HL-60/S4 treated with retinoic acid at 250 ng/mL for 4 days and 3 days (cell line): ENCODE data around the gene PEX5.

Experiments
- in situ Hi-C: fragments of 300-500 bp; cut with MboI; formaldehyde crosslinking; loops from 2 replicates; pipeline ENCODE4 v1.7.0; 2022; ENCODE audit warnings: low sequenced_read_pairs

PEX5 gene

DNA sequence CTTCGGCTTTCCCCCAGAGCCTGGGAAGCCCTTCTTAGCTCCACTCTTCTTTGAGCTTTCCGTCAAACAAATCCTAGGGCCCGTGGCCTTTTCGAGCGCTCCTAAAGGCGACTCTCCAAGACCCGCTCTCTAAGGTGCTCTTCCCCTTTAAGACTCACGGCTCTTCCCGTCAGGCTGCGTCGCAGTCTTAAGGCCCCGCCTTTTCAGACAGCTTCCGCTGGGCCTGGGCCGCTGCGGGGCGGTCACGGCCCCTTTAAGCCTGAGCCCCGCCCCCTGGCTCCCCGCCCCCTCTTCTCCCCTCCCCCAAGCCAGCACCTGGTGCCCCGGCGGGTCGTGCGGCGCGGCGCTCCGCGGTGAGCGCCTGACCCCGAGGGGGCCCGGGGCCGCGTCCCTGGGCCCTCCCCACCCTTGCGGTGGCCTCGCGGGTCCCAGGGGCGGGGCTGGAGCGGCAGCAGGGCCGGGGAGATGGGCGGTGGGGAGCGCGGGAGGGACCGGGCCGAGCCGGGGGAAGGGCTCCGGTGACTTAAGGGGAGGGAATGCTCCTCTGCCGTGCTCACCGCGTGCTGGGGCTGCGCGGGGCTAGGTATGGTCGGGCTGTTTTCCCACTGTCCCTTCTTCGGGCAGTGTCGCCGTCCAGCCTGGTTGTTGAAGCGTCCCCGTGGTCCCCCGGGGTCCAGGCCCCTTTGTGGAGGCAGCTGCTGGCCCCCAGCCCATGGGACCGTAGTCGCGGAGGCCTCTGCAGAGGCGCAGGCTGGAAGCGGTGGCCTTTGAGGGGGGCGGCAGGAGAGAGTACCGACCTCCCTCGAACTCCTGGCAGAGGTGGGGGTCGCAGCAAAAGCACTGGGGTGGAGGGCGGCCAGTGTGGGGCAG, at the start of gene PEX5:
Gene PEX5, plus strand, starts transcription at position 289 of the 870 bp plus-strand sequence. CDS start 692 bp downstream, outside the sequence.
- in situ Hi-C loops: no loop called here

DNA sequence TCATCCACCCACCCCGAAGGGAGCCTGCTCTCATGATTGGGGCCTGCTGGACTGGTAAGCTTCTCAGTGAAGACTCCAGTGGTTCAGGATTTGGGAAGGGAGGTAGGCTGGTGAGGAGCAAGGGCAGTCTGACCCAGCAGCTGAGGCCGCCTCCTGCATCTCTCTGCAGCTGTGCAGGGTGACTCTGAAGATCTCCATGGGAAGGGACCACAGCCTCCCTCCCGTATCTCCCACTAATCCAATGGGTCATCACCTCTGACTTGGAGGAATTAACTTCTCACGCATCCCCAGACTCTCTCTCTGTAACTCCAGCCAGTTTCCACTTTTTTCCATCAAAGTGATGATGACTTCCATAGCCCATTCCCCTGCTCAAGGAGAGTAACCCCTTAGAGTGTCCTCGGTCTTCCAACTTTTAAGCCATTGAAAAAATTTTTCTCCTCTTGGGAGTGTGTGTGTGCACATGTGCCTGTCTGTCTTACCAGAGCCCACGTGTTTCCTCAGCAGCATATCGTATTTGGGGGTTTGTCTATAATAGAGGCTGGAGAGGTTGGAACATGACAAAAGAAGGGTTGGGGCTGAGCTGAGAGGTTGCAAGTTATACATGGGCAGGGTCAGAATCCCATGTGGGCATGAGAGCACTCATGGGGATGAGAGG, 48.0 kb upstream of the PEX5 start:
- in situ Hi-C loops: no loop called here

DNA sequence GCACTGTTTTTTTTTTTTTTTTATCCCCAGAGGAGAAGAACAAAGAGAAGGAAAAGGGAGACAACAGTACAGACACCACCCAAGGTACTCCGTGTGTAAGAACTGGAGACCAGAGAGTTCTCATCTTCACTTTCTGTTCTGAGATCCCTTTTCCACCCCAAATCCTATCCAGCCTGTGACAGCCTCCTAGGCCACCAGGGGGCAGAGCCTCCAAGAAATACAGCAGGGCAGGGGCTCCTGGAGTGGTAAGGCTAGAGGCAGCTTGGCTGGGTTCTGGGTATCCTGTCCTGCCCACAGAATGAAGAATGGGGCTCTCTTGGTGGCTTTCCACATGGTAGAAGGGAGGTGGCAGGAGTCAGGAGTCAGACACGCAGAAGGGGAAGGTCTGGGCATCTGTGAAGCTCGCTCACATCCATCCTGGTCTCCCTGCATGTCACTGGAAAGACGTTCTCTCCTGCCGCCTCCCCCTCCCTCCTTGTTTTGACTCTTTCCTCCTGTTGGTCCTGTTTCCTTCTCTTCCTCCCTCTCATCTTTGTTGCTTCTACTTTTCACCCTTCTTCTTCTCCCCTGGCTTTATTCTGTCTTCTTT, 47.3 kb upstream of the PEX5 start:
- in situ Hi-C loops: no loop called here

DNA sequence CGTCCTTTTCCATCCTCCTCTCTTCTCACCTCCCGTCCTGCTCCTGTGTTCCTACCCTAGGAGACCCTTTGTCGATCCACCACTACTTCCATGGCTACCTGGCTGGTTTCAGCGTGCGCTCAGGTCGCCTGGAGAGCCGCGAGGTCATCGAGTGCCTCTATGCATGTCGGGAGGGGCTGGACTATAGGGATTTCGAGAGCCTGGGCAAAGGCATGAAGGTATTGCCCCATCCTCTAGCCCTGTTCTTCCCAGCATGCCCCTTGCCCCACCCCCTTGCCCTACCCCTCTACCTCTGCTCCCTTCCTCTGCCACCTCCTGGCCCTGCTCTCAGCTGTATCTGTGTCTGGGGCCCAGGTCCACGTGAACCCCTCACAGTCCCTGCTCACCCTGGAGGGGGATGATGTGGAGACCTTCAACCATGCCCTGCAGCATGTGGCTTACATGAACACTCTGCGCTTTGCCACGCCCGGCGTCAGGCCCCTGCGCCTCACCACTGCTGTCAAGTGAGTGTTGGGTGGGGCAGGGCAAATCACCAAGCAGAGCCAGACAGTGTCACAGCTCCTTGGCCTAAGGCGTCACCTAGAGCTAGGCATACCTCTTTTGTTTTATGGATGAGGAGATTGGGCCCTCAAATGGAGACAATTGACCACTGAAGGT, 46.5 kb upstream of the PEX5 start:
- in situ Hi-C loops: no loop called here

DNA sequence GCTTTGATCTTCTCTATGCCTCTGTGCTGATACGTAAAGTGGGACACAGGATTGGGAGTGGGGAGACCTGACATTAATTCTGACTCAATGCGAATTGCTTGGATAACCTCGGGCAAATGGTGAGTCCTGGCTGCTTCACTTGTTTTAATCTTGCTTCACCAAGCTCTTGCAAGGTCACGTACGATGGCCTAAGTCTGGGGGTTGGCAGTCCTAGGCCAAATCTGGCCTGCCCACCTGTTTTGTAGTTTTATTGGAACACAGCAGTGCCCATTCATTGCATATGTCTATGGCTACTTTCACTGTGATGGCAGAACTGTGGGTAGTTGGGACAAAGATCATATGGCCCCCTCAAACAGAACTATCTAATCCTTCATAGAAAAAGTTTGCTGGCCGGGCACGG, 45.9 kb upstream of the PEX5 start:
- in situ Hi-C loops: no loop called here

DNA sequence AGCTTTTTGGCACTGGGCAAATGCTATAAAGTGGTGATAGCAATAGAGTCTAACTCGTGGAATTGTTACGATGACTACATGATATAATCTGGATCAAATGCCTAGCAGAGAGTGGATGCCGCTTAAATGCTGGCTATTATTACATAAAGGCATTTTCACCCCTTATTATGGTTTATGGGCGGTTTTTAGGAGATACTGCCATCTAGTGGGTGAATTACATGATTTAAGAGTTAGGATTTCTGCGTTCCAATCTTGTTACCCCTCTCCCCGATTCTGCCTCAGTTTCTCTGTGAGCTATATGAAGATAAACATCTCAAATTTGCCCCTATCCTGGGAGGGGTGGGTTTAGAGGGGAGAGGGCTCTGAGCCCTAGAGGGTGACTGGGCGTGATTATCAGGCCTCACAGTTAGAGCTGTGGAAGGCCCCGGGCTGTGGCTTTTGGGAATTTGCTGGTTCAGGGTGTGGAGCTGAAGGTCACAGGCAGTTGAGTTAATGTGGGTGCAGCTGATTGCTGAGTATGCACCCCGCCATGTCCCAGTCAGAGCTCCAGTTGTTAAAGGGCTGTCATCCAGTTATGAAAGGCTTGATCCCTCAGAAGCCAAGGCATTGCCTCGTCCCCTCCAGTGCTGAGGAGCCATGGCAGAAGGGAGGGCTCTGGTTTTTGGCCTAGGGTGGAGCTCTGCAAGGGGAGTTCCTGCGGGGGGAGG, 44.9 kb upstream of the PEX5 start:
- in situ Hi-C loops: no loop called here

DNA sequence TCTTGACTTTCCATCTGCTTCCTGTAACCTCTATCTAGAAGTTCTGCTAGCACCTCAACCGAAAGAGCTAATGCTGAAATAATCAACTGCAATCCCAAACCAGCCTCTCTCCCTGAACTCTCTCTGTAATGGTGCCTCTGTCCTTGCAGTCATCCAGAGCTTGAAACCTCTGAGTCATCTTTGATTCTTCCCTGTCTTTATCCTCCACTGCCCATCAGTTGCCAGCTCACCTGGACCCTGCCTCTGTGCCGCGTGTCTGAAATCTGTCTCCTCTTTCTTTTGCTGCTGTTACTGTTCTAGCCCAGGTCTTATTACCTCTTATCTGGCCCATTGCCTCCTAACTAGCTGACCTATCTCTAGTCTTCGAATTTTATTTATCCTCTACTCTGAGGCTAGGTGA, 43.8 kb upstream of the PEX5 start:
- in situ Hi-C loops: no loop called here

DNA sequence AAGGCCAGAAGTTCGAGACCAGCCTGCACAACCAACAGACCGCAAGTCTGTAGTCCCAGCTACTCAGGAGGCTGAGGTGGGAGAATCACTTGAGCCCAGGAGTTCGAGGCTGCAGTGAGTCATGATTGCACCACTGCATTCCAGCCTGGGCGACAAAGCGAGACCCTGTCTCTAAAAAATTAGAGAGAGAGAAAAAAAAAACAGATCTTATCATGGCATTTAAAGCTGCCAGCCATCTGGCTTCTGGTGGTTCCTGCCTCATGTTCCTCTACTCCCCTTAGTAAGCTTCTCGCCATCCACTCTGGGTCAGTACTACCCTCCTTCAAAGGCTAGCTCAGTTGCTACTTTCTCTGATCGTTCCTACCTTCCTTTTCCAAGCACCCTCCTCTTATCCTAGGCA, 43.3 kb upstream of the PEX5 start:
- in situ Hi-C loops: no loop called here

DNA sequence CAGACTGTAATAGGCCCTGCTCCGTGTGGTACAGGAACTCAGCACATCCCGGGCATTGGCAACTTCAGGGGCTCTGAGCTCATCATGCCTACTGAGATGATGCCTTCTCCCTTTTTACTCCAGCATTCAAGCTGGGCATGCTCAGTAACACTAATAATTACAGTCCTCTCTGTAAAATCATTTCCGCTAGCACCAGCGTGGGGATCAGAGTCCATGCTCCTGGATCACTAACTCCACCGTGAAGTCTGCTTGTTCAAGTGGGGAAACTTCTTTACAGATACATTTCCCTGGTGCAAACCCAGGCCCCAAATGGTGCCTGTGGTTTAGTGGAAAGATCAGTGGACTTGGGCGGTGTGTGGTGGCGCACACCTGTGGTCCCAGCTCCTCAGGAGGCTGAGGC, 42.6 kb upstream of the PEX5 start:
- in situ Hi-C loops: no loop called here

DNA sequence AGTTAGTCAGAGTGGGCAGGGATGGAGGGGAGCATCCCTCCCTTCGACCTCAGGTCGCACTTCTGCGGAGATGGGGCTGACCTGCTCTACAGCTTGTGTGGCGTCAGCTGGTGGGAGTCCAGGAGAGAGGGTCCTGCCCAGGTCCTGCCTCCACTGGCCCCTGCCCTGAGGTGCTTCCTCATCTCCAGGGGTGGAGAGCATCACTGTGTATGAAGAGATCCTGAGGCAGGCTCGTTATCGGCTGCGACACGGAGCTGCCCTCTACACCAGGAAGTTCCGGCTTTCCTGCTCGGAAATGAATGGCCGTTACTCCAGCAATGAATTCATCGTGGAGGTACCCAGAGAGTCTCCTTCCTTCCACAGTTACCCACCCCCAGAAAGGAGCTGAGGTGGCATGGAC, 39.1 kb upstream of the PEX5 start:
- in situ Hi-C loops: no loop called here

DNA sequence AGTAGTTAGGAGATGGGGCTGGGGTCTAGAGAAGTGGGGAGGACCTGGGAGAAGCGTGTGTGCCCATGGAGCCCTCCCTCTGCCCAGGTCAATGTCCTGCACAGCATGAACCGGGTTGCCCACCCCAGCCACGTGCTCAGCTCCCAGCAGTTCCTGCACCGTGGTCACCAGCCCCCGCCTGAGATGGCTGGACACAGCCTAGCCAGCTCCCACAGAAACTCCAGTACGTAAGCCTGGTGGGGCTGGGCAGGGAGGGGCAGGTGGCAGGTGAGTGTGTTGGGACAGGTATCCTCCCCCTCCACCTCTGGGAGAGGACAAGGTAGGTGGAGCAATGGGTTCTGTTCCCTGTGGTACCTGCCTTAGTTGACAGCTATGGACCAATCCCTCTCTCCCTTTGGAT, 38.6 kb upstream of the PEX5 start:
- in situ Hi-C loops: no loop called here

DNA sequence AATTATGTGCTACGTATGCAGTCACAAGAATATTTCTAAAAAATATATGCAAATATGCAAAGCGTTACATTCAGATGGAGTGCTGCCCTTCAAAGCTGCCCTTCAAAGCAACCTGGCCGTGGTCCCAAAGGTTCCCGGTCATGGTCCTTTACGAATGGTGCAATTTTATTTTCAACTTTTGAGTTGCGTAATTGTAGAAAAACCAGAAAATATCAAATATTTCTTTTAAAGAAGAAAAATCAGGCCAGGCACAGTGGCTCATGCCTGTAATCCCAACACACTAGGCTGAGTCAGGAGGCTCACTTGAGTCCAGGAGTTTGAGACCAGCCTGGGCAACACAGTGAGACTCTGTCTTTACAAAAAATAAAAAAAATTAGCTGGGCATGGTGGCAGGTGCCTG, 38.0 kb upstream of the PEX5 start:
- in situ Hi-C loops: no loop called here

DNA sequence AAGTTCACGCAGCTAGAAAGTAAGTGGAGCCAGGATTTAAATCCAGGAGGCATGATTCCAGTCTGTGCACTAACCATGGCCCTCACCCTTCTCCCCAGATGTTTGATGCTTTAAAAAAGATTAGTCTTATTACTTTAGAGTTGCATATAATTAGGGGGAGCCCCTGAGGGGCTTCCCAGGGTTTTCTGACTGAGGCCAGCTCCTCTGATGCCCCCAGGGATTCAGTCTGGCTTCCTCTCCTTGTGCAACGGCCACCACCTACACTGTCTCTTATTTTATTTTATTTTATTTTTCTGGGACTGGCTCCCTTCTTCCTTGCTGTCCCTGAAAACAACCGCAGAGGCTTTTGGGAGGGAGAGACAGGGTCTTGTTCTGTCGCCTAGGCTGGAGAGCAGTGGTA, 36.7 kb upstream of the PEX5 start:
- in situ Hi-C loops: no loop called here

DNA sequence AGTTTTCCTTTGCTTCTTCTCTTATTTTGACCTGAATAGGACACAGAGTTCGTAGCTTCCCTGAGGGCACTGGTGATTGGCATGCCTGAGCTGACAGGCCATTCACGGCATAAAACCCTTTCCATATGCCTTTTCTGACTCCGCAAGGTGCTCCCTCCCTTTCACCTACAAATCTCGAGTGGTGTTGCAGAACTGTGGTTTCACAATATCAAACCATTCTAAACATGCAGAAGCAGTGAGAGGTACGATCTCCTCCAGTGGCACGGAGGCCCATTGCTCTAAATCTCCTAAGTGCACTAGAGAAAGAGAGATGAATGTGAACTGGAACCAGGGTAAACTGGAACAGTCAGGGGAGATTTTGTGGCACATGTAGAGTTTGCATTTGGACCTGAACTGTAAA, 35.4 kb upstream of the PEX5 start:
- in situ Hi-C loops: no loop called here

DNA sequence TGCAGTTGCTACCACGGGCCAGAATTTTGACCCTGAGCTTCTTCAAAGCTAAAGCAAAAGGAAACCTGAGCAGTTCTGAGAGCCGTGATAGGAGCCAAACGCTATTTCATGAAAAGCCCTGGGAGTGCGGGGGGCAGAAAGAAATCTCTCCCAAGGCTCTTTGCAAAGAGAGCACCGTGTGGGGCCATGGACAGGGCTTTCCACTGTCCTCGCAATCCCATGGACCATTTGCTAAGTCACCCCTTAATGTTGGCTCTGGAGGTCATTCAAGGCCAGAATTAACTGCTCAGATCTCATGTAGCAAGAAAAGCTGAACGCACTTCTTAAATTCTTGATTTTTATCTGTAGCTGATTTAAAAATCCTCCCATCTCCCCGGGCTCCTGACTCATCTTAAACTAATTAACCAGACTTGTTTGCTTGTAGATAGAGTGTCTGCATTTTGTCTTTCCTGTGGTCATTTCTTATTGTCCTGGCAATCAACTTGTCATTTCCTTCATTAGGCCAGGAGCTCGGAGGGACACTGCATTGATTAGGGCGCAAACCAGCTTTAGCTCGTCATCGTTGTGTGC, 34.5 kb upstream of the PEX5 start:
- in situ Hi-C loops: no loop called here

DNA sequence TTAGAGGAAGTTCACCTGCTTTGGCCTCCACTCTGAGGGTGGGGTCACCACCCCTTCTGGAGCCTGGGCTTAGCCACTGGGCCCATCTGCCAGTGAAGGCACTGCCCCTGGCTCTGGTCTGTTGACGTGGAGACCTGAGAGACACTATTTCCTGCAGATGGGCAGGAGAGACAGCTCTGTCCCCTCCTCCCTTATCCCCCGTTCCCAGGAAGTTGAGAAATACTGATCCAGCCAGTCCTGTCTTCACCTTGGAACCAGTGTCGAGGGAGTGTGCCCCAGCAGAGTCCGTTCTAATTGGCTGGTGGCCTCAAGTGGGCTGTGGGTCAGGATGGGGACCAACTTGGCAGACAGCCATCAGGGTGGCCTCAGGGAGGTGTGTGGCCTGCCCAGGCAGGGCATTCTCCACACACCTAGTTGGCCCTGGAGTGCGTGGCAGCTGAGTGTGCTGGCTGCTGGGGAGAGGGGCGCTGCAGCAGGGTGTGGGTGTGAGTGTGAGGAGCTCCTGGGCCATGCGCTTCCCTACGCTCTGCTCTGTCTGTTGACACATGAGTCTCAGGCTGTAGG, 33.9 kb upstream of the PEX5 start:
- in situ Hi-C loops: no loop called here

DNA sequence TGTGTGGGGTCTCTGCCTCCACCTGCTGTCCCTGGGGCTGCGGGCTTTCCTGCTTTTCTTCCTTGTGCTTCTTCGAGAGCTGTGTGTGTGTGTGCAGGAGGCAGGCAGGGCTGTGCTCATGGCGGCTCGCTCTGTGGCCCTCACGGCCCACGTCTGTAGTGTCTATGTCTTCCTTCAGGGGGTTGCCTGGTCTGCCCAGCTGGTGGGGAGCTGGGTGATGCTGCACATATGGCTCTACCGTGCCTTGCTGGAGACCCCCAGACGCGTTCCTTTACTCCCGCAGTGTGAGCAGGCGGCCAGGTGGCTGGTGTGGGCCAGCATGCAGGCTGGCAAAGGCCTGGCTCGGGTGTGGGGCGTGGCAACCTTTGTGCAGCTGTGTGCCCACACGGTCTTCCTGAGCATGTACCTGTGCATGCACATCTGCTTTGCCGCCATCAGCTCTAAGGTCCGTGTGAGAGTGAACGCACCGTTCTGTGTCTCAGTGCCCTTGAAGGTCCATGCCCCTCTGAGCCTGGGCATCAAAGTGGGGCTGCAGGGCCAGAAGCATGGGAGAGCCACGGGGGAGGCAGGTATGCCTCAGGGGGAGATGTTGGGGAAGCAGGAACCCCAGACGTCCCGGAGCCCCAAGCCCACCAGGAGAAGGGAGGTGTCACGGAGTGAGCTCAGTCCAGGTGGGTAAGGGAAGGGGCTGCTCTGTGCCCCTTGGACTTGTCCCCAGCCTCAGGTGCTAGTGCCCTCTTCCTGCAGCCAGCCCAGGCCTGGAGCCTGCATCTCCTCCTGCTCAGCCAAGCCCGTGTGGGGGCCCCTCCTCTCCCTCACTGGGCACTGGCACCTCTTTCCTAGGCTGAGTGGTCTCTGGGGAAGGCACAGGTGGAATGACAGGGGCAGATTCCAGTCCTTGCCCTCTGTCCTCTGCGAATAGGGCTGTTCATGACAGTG, 33.0 kb upstream of the PEX5 start:
- in situ Hi-C loops: no loop called here

DNA sequence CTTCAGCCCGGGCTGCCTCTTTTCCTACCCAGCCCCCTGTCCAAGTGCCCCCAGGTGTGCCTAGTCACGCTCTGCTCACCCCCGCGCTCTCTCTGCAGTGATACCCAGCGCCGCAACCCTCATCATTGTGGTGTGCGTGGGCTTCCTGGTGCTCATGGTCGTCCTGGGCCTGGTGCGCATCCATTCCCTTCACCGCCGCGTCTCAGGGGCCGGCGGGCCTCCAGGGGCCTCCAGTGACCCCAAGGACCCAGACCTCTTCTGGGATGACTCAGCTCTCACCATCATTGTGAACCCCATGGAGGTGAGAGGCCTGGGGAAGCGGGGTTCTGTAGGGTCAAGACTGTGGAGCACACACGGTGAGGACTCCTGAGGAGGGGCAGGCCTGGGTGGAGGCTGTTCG, 32.1 kb upstream of the PEX5 start:
- in situ Hi-C loops: no loop called here
